ENCODE data around the gene TMEM132C. TPM values are rescaled to one million over a fixed set of nuclear protein-coding genes. Genes with fewer than 3 reads are reported as not detected.

The TMEM132C gene
- total and polyA plus RNA-seq, 2 of the 13 experiments (the other 11 are each of a cell fraction or from before 2014, with no cell fraction given), result not detected

- no peak for TF ChIP-seq ZNF142 (CRISPR knock-in tag; IDR thresholded peaks at IDR 0.05)
These were observed 172.8 kb downstream of the TMEM132C start (continued) for GRCh38 chr12:128439796-128440195.

- Histone ChIP-seq H3K9me3 (ENCODE audit: low read length) (no peaks in the 10 kb centered on the region), H3K36me3 (replicated peaks in 1 of 2; ENCODE audit: control insufficient read depth in 1 of 2, insufficient read depth in 2 of 2, low read length in 2 of 2) (no peaks in the 10 kb centered on the region), H3K27me3 (ENCODE audit: control insufficient read depth in 1 of 2, insufficient read depth in 2 of 2, low read length in 2 of 2) (peaks cover 2 to 19% of the 10 kb centered on the region in 2 experiments; a peak in 3 of 5 replicates), H4K20me1 (ENCODE audit: insufficient read depth, low read length) (no peaks in the 10 kb centered on the region), H3K4me1 (ENCODE audit: insufficient read depth, low read length) (no peaks in the 10 kb centered on the region), H2AFZ (ENCODE audit: low read length) (no peak overlapping the region), H3K79me2 (ENCODE audit: insufficient read depth, low read length) (no peaks in the 10 kb centered on the region), H3K4me3 (replicated peaks in 1 of 3; ENCODE audit: insufficient read depth in 1 of 3, low read depth in 2 of 3, low read length in 3 of 3) (no peak overlapping the region), H3K4me2 (ENCODE audit: low read depth, low read length) (no peak overlapping the region), H3K27ac (ENCODE audit: extremely low read length, insufficient read depth, low read length) (no peak overlapping the region), H3K9ac (ENCODE audit: insufficient read depth, low read depth, low read length) (no peak overlapping the region)
- in situ Hi-C loops (cut with HindIII; ENCODE audit: extremely low pct_ligation_motif_present, low pct_unique_long_range_greater_than_20kb) (no loop called here), intact Hi-C loops (cut with micrococcal nuclease; ENCODE audit: unreplicated experiment) (no loop called here)
- BruUV-seq (replicated peaks), result no TSS peak
- POLR2A ChIA-PET, result no interaction called here
- no peak for FAIRE-seq
- no peak for DNase-seq (ENCODE audit: low spot score)
- 4% methylated on average over 2 of the region's 2 CpGs for WGBS (ENCODE audit: low lambda C conversion rate)
- ATAC-seq, result no peak
- CTCF ChIA-PET (ENCODE audit: low intra/inter-chr PET ratio, low total read pairs), result no interaction called here
- TF ChIP-seq ZNF138 (CRISPR knock-in tag; IDR thresholded peaks at IDR 0.05; ENCODE audit: low read depth) (no peak), ATF3 (CRISPR knock-in tag; IDR thresholded peaks at IDR 0.05) (no peak), GTF3A (CRISPR knock-in tag; conservative IDR thresholded peaks at IDR 0.05) (no peak), SATB2 (CRISPR knock-in tag; IDR thresholded peaks at IDR 0.05) (no peak), SP4 (CRISPR knock-in tag; IDR thresholded peaks at IDR 0.05) (no peak)
These were observed 175.1 kb downstream of the TMEM132C start for GRCh38 chr12:128442096-128442495.
